IgD-negative memory B cell (primary cell): Measurements from ENCODE around the gene AMIGO2. TPM values are rescaled to one million over a fixed set of nuclear protein-coding genes. Genes with fewer than 3 reads are reported as not detected.

Experiments
- polyA plus RNA-seq: library from polyadenylated mRNA; unstranded; fragments of 300-500 nt; fragmentation: Illumina TruSeq; gene quantifications from one replicate; pipeline ENCODE4 v1.2.3, GENCODE V29; 2021

Gene AMIGO2
- polyA plus RNA-seq, 1 donor from 2014 or later: 7.4 TPM

Other genes starting within 250 kb of the AMIGO2 start
- gene PCED1B, start 338 bp downstream of the AMIGO2 start, polyA plus RNA-seq: 34.0 TPM